Measurements from ENCODE around the gene TMEM97. TPM values are rescaled to one million over a fixed set of nuclear protein-coding genes. Genes with fewer than 3 reads are reported as not detected.

TMEM97 gene
- total RNA-seq, 1 donor from 2014 or later, result 26.9 TPM

Other genes with a start within 250 kb of the TMEM97 start
- 23.4 and 23.6 TPM in 2 replicates for gene IFT20, start 16.3 kb downstream of the TMEM97 start, total RNA-seq
- 26.9 and 32.4 TPM in 2 replicates for gene TNFAIP1, start 16.6 kb downstream of the TMEM97 start, total RNA-seq
- gene POLDIP2, start 38.3 kb downstream of the TMEM97 start, total RNA-seq, result 68.3 and 70.8 TPM in 2 replicates
- gene SEBOX, start 46.0 kb downstream of the TMEM97 start, total RNA-seq, result not detected in 2 replicates
- 0.12 and 0.41 TPM in 2 replicates for gene VTN, start 51.1 kb downstream of the TMEM97 start, total RNA-seq
- gene SARM1, start 52.5 kb downstream of the TMEM97 start, total RNA-seq, result 29.1 and 29.8 TPM in 2 replicates
- gene SLC46A1, start 87.0 kb downstream of the TMEM97 start, total RNA-seq, result 2.3 and 2.9 TPM in 2 replicates
- gene SLC13A2, start 154.4 kb downstream of the TMEM97 start, total RNA-seq, result not detected in 2 replicates
- not detected in 2 replicates for gene FOXN1, start 187.1 kb downstream of the TMEM97 start, total RNA-seq
- gene UNC119, start 233.4 kb downstream of the TMEM97 start, total RNA-seq, result 138 and 160 TPM in 2 replicates

All from T-helper 1 cell treated with Interleukin-12 subunit alpha and Interleukin-12 subunit beta and Interleukin-4 antibody, amounts not matched to agents 30 ng/mL and 1 ng/mL, for 36 hours (primary cell).